Fibroblast of skin of left quadriceps (primary cell): Measurements from ENCODE around the gene WDFY4.

Experiments used
- DNase-seq, 2 experiments: peaks; one replicate each; pipeline ENCODE4 v3.0.0-alpha.2; 2013; ENCODE audit warnings: low read depth in 2 of 2

The WDFY4 gene

GRCh38 chr10:48744587-48744986, 59.9 kb downstream of the WDFY4 start:
- no peak for DNase-seq

GRCh38 chr10:48745662-48746245, 61.1 kb downstream of the WDFY4 start:
- no peak for DNase-seq

- no peak for DNase-seq
Observed at GRCh38 chr10:48748573-48748972, 63.9 kb downstream of the WDFY4 start.

GRCh38 chr10:48749254-48749787, 64.6 kb downstream of the WDFY4 start:
- DNase-seq, result no peak

- DNase-seq, result no peak
Observed at GRCh38 chr10:48750019-48750418, 65.3 kb downstream of the WDFY4 start.

- no peak for DNase-seq
Observed at GRCh38 chr10:48750991-48751390, 66.3 kb downstream of the WDFY4 start.

GRCh38 chr10:48751730-48752129, 67.1 kb downstream of the WDFY4 start:
- DNase-seq, result no peak

GRCh38 chr10:48758411-48758810, 73.7 kb downstream of the WDFY4 start:
- no peak for DNase-seq

- DNase-seq, result no peak
Observed at GRCh38 chr10:48759113-48759901, 74.6 kb downstream of the WDFY4 start.

- DNase-seq, result no peak
Observed at GRCh38 chr10:48760983-48761382, 76.3 kb downstream of the WDFY4 start.

- DNase-seq, result no peak
Observed at GRCh38 chr10:48762064-48763042, 77.7 kb downstream of the WDFY4 start.

GRCh38 chr10:48763403-48763965, 78.8 kb downstream of the WDFY4 start:
- DNase-seq, result no peak

GRCh38 chr10:48764486-48764885, 79.8 kb downstream of the WDFY4 start:
- no peak for DNase-seq

GRCh38 chr10:48765039-48765438, 80.4 kb downstream of the WDFY4 start:
- DNase-seq, result no peak

GRCh38 chr10:48765527-48765926, 80.9 kb downstream of the WDFY4 start:
- no peak for DNase-seq

- DNase-seq, result no peak
Observed at GRCh38 chr10:48767373-48768143, 82.9 kb downstream of the WDFY4 start.

GRCh38 chr10:48768144-48768766, 83.6 kb downstream of the WDFY4 start:
- no peak for DNase-seq

GRCh38 chr10:48768926-48769325, 84.3 kb downstream of the WDFY4 start:
- DNase-seq, result no peak

- no peak for DNase-seq
Observed at GRCh38 chr10:48769706-48770435, 85.2 kb downstream of the WDFY4 start.
